CD4-positive, alpha-beta memory T cell (primary cell): ENCODE data around the gene CDX2. TPM values are rescaled to one million over a fixed set of nuclear protein-coding genes. Genes with fewer than 3 reads are reported as not detected.

Experiments used
- CTCF ChIA-PET: fragments of 350-600 bp; sonication (Branson Sonifier 250); formaldehyde crosslinking; loops from one replicate; lab custom pipeline; 2021; ENCODE audit warnings: inconsistent platforms; ENCODE audit not compliant: partially characterized antibody; lab: Charles Lee
- POLR2A ChIA-PET: fragments of 350-600 bp; sonication (Branson Sonifier 250); formaldehyde crosslinking; loops from one replicate; lab custom pipeline; 2021; ENCODE audit not compliant: partially characterized antibody; lab: Charles Lee
- DNase-seq, 5 donors: peaks; one replicate each; pipeline versions ENCODE4 v3.0.0 to v3.0.0-alpha.2; 2020 to 2022; ENCODE audit warnings: mixed read lengths in 1 of 5
- H3K27ac ChIP-seq: one replicate; pipeline ENCODE4 v1.7.0; 2013; ENCODE audit warnings: low read depth, low read length
- H3K27me3 ChIP-seq: 2 replicates; pipeline ENCODE4 v1.7.0; 2013; ENCODE audit warnings: mild to moderate bottlenecking, low read length, moderate library complexity; ENCODE audit not compliant: insufficient read depth
- H3K36me3 ChIP-seq: 2 replicates; pipeline ENCODE4 v1.7.0; 2013; ENCODE audit warnings: mild to moderate bottlenecking, low read length, moderate library complexity; ENCODE audit not compliant: insufficient read depth
- H3K4me1 ChIP-seq: 2 replicates; pipeline ENCODE4 v1.7.0; 2013; ENCODE audit warnings: mild to moderate bottlenecking, low read length, moderate library complexity; ENCODE audit not compliant: insufficient read depth
- H3K4me3 ChIP-seq, 2 donors: one replicate each; pipeline ENCODE4 v1.7.0; 2013; ENCODE audit warnings: low read length in 2 of 2, mild to moderate bottlenecking in 1 of 2
- H3K9me3 ChIP-seq, 2 donors: one replicate each; pipeline ENCODE4 v1.7.0; 2013; ENCODE audit warnings: low read length in 2 of 2, control low read depth in 1 of 2; ENCODE audit not compliant: control insufficient read depth in 1 of 2
- H3K27ac Mint-ChIP-seq, 7 donors: one replicate each; pipeline ENCODE4 v1.8.0; 2020 to 2021; ENCODE audit warnings: mixed read lengths in 7 of 7, mild to moderate bottlenecking in 6 of 7, inconsistent platforms in 3 of 7, moderate library complexity in 3 of 7
- H3K27me3 Mint-ChIP-seq, 2 donors: one replicate each; pipeline ENCODE4 v1.8.0; 2020 to 2021; ENCODE audit warnings: mixed read lengths in 2 of 2
- H3K36me3 Mint-ChIP-seq, 2 donors: one replicate each; pipeline ENCODE4 v1.8.0; 2020 to 2021; ENCODE audit warnings: mixed read lengths in 2 of 2, inconsistent platforms in 1 of 2, mild to moderate bottlenecking in 1 of 2
- H3K4me1 Mint-ChIP-seq, 4 donors: one replicate each; pipeline ENCODE4 v1.8.0; 2020 to 2021; ENCODE audit warnings: mixed read lengths in 4 of 4, mild to moderate bottlenecking in 1 of 4
- H3K4me3 Mint-ChIP-seq, 8 donors: one replicate each; pipeline ENCODE4 v1.8.0; 2020 to 2021; ENCODE audit warnings: mixed read lengths in 8 of 8, mild to moderate bottlenecking in 7 of 8, moderate library complexity in 6 of 8, inconsistent platforms in 3 of 8
- H3K9me3 Mint-ChIP-seq, 8 donors: one replicate each; pipeline ENCODE4 v1.8.0; 2020 to 2021; ENCODE audit warnings: mixed read lengths in 8 of 8, mild to moderate bottlenecking in 5 of 8, inconsistent platforms in 3 of 8, moderate library complexity in 1 of 8
- intact Hi-C: fragments of 100-400 bp; cut with micrococcal nuclease; formaldehyde crosslinking; loops from one replicate; pipeline ENCODE4 v1.15.1; 2023
- polyA plus RNA-seq, 2 donors: library from polyadenylated mRNA; unstranded; fragments of 300-500 nt; fragmentation: Illumina TruSeq; gene quantifications; one replicate each; pipeline ENCODE4 v1.2.3, GENCODE V29; 2021
- total RNA-seq, 2 experiments: library from RNA; stranded (reverse); gene quantifications; one replicate each; pipeline ENCODE4 v1.2.3, GENCODE V29; 2021

The CDX2 gene
- total and polyA plus RNA-seq, 4 experiments from 2014 or later: not detected

GRCh38 chr13:28002886-28003698 lies 34.0 kb upstream of the CDX2 start:
- Mint-ChIP-seq H3K27ac (no peak overlapping the region), H3K4me3 (no peak overlapping the region), H3K4me1 (peaks cover 0 to 2% (median 0%) of the 10 kb centered on the region in 4 donors), H3K9me3 (peaks cover 0 to 2% (median 0%) of the 10 kb centered on the region in 8 donors), H3K27me3 (peaks cover 0 to 3% of the 10 kb centered on the region in 2 donors), H3K36me3 (no peaks in the 10 kb centered on the region)
- no peak for DNase-seq
- H3K9me3 ChIP-seq: no peaks in the 10 kb centered on the region
- no peak overlapping the region for H3K27ac ChIP-seq
- ChIA-PET POLR2A (no interaction called here), CTCF (interaction anchor here (1.0 kb wide), 1 partner anchor 19 kb away, joined by 4 read pairs; no protein-coding TSS in a partner anchor)
- intact Hi-C loops: no loop called here
- H3K36me3 ChIP-seq: no peaks in the 10 kb centered on the region
- H3K4me1 ChIP-seq: no peaks in the 10 kb centered on the region
- H3K27me3 ChIP-seq: no peaks in the 10 kb centered on the region
- H3K4me3 ChIP-seq: no peak overlapping the region

- intact Hi-C loops: no loop called here
- H3K27me3 Mint-ChIP-seq: peaks cover 0 to 3% of the 10 kb centered on the region in 2 donors
These were observed 32.8 kb upstream of the CDX2 start for GRCh38 chr13:28001837-28002473.

GRCh38 chr13:28001049-28001448 lies 31.9 kb upstream of the CDX2 start:
- POLR2A ChIA-PET: no interaction called here
- CTCF ChIA-PET: no interaction called here

More at GRCh38 chr13:28001837-28002473, 32.8 kb upstream of the CDX2 start:
- ChIA-PET CTCF (interaction anchor here (1.0 kb wide), 1 partner anchor 18 kb away, joined by 4 read pairs; no protein-coding TSS in a partner anchor), POLR2A (no interaction called here)
- H3K27me3 ChIP-seq: no peaks in the 10 kb centered on the region
- no peak for DNase-seq
- H3K9me3 ChIP-seq: no peaks in the 10 kb centered on the region
- no peak overlapping the region for H3K27ac ChIP-seq
- Mint-ChIP-seq H3K4me1 (peaks cover 0 to 3% (median 0%) of the 10 kb centered on the region in 4 donors), H3K27ac (no peak overlapping the region), H3K36me3 (no peaks in the 10 kb centered on the region), H3K9me3 (peaks cover 0 to 2% (median 0%) of the 10 kb centered on the region in 8 donors), H3K4me3 (no peak overlapping the region)
- no peaks in the 10 kb centered on the region for H3K36me3 ChIP-seq
- no peak overlapping the region for H3K4me3 ChIP-seq
- H3K4me1 ChIP-seq: no peaks in the 10 kb centered on the region

GRCh38 chr13:28000567-28000966 lies 31.5 kb upstream of the CDX2 start:
- Histone ChIP-seq H3K4me1 (no peaks in the 10 kb centered on the region), H3K36me3 (no peaks in the 10 kb centered on the region), H3K9me3 (no peaks in the 10 kb centered on the region), H3K27ac (no peak overlapping the region), H3K27me3 (no peaks in the 10 kb centered on the region), H3K4me3 (no peak overlapping the region)
- Mint-ChIP-seq H3K27me3 (peaks cover 0 to 3% of the 10 kb centered on the region in 2 donors), H3K27ac (no peak overlapping the region), H3K4me1 (peaks cover 0 to 3% (median 0%) of the 10 kb centered on the region in 4 donors), H3K4me3 (no peak overlapping the region), H3K9me3 (peaks cover 0 to 2% (median 0%) of the 10 kb centered on the region in 8 donors), H3K36me3 (no peaks in the 10 kb centered on the region)
- CTCF ChIA-PET: no interaction called here
- POLR2A ChIA-PET: no interaction called here
- DNase-seq: no peak
- intact Hi-C loops: no loop called here

More at GRCh38 chr13:28001049-28001448, 31.9 kb upstream of the CDX2 start:
- DNase-seq: no peak
- Mint-ChIP-seq H3K9me3 (peaks cover 0 to 2% (median 0%) of the 10 kb centered on the region in 8 donors), H3K36me3 (no peaks in the 10 kb centered on the region), H3K4me3 (no peak overlapping the region), H3K4me1 (peaks cover 0 to 3% (median 0%) of the 10 kb centered on the region in 4 donors), H3K27ac (no peak overlapping the region), H3K27me3 (peaks cover 0 to 3% of the 10 kb centered on the region in 2 donors)
- no peak overlapping the region for H3K4me3 ChIP-seq
- H3K27ac ChIP-seq: no peak overlapping the region
- intact Hi-C loops: no loop called here
- H3K27me3 ChIP-seq: no peaks in the 10 kb centered on the region
- no peaks in the 10 kb centered on the region for H3K9me3 ChIP-seq
- no peaks in the 10 kb centered on the region for H3K36me3 ChIP-seq
- no peaks in the 10 kb centered on the region for H3K4me1 ChIP-seq

- Mint-ChIP-seq H3K9me3 (peaks cover 0 to 2% (median 0%) of the 10 kb centered on the region in 8 donors), H3K4me1 (peaks cover 0 to 3% (median 0%) of the 10 kb centered on the region in 4 donors), H3K27me3 (peaks cover 0 to 8% of the 10 kb centered on the region in 2 donors), H3K36me3 (no peaks in the 10 kb centered on the region), H3K27ac (peak overlapping the region in 1 of 7 donors; percentile 13), H3K4me3 (no peak overlapping the region)
- Histone ChIP-seq H3K4me1 (no peaks in the 10 kb centered on the region), H3K9me3 (no peaks in the 10 kb centered on the region), H3K36me3 (no peaks in the 10 kb centered on the region), H3K27me3 (no peaks in the 10 kb centered on the region), H3K27ac (no peak overlapping the region), H3K4me3 (no peak overlapping the region)
- intact Hi-C loops: no loop called here
- CTCF ChIA-PET: interaction anchor here (0.6 to 4.5 kb wide), 3 partner anchors 13 to 608 kb away, joined by 3 to 26 read pairs (median 4); no protein-coding TSS in a partner anchor
- POLR2A ChIA-PET: no interaction called here
- DNase-seq: no peak
These were observed 28.9 kb upstream of the CDX2 start for GRCh38 chr13:27997904-27998522.

GRCh38 chr13:27991881-27992280 lies 22.8 kb upstream of the CDX2 start:
- H3K36me3 Mint-ChIP-seq: no peaks in the 10 kb centered on the region
- no peaks in the 10 kb centered on the region for H3K4me1 ChIP-seq
- CTCF ChIA-PET: no interaction called here
- H3K36me3 ChIP-seq: no peaks in the 10 kb centered on the region
- no peak overlapping the region for H3K27ac ChIP-seq
- intact Hi-C loops: no loop called here
- no peak overlapping the region for H3K27ac Mint-ChIP-seq
- POLR2A ChIA-PET: no interaction called here
- no peaks in the 10 kb centered on the region for H3K9me3 ChIP-seq
- no peaks in the 10 kb centered on the region for H3K27me3 ChIP-seq
- no peaks in the 10 kb centered on the region for H3K9me3 Mint-ChIP-seq
- peaks cover 4 to 15% of the 10 kb centered on the region in 2 donors for H3K27me3 Mint-ChIP-seq
- no peak for DNase-seq
- no peak overlapping the region for H3K4me3 ChIP-seq
- H3K4me3 Mint-ChIP-seq: no peak overlapping the region
- H3K4me1 Mint-ChIP-seq: no peaks in the 10 kb centered on the region

GRCh38 chr13:27988520-27988919 lies 19.4 kb upstream of the CDX2 start, which contains the start of gene URAD:
Gene URAD, minus strand, starts transcription at chr13:27988693. Its CDS starts 56 bp downstream, at chr13:27988637.
- intact Hi-C loops: no loop called here
- peaks cover 10 to 15% of the 10 kb centered on the region in 2 donors for H3K27me3 Mint-ChIP-seq

More at GRCh38 chr13:27988520-27988919, 19.4 kb upstream of the CDX2 start, which contains the start of gene URAD:
- Mint-ChIP-seq H3K9me3 (no peaks in the 10 kb centered on the region), H3K4me3 (no peak within 1 kb of the TSS), H3K36me3 (no peaks in the 10 kb centered on the region), H3K4me1 (peaks cover 0 to 1% (median 0%) of the 10 kb centered on the region in 4 donors), H3K27ac (no peak within 1 kb of the TSS)
- H3K27ac ChIP-seq: no peak within 1 kb of the TSS
- no peaks in the 10 kb centered on the region for H3K36me3 ChIP-seq
- DNase-seq: no peak
- H3K27me3 ChIP-seq: peaks cover 3% of the 10 kb centered on the region
- no peaks in the 10 kb centered on the region for H3K4me1 ChIP-seq
- ChIA-PET POLR2A (no interaction called here), CTCF (interaction anchor here (0.9 to 13.0 kb wide), 4 partner anchors 10 to 626 kb away, joined by 3 to 189 read pairs (median 6); no protein-coding TSS in a partner anchor)
- H3K4me3 ChIP-seq: no peak within 1 kb of the TSS
- no peaks in the 10 kb centered on the region for H3K9me3 ChIP-seq
